Breast epithelium (tissue), 4 donors: ENCODE measurements around the gene PFDN1. TPM values are rescaled to one million over a fixed set of nuclear protein-coding genes. Genes with fewer than 3 reads are reported as not detected.

Experiments used
- DNase-seq, 2 donors: peaks; one replicate each; pipeline ENCODE4 v3.0.0-alpha.2; 2019; ENCODE audit warnings: low spot score in 2 of 2
- H3K27ac ChIP-seq, 2 donors: fragments of 200-600 bp; sonication (generic) in 1 of 2; one replicate each; pipeline ENCODE4 v1.5.1; 2016 to 2019; ENCODE audit warnings: mild to moderate bottlenecking in 1 of 2
- H3K27me3 ChIP-seq, 2 donors: fragments of 200-600 bp; sonication (generic) in 1 of 2; one replicate each; pipeline versions ENCODE4 v1.5.1 to v1.6.0; 2017 to 2019; ENCODE audit warnings: control low read depth in 1 of 2, mild to moderate bottlenecking in 1 of 2
- H3K36me3 ChIP-seq: fragments of 200-600 bp; one replicate; pipeline ENCODE4 v1.5.1; 2019
- H3K4me1 ChIP-seq, 2 donors: fragments of 200-600 bp; sonication (generic); one replicate each; pipeline ENCODE4 v1.5.1; 2016 to 2019; ENCODE audit warnings: control low read depth in 1 of 2
- H3K4me3 ChIP-seq, 3 donors: fragments of 200-600 bp; sonication (generic); 1 replicate in 2 of 3; 2 replicates in 1 of 3; pipeline ENCODE4 v1.5.1; 2016 to 2019; ENCODE audit warnings: mild to moderate bottlenecking in 3 of 3, moderate library complexity in 2 of 3
- H3K9me3 ChIP-seq, 2 donors: fragments of 200-600 bp; sonication (generic) in 1 of 2; one replicate each; pipeline ENCODE4 v1.5.1; 2016 to 2019; ENCODE audit warnings: control low read depth in 1 of 2
- POLR2A ChIP-seq: fragments of 450-650 bp; IDR thresholded peaks from one replicate; pipeline ENCODE4 v1.6.1; 2016; ENCODE audit warnings: antibody characterized with exemption, mild to moderate bottlenecking, moderate library complexity
- POLR2AphosphoS5 ChIP-seq, 3 donors: sonication (generic); formaldehyde crosslinking; IDR thresholded peaks; one replicate each; pipeline ENCODE4 v1.6.1; 2017; ENCODE audit warnings: antibody characterized with exemption in 3 of 3
- intact Hi-C: fragments of 100-400 bp; cut with DNase I; formaldehyde crosslinking; loops from one replicate; pipeline ENCODE4 v1.15.1; 2023; ENCODE audit warnings: low total_unique reads
- total RNA-seq, 3 donors: library from RNA; depleted of rRNA; stranded (reverse); fragments of >200 nt; gene quantifications; one replicate each; pipeline ENCODE4 v1.1.0, GENCODE V29; 2016
- TF ChIP-seq, protein P1 (sequence below), 3 donors: fragments of 450-650 bp; IDR thresholded peaks; one replicate each; pipeline ENCODE4 v1.5.1; 2016 to 2017; ENCODE audit warnings: antibody characterized with exemption in 3 of 3, mild to moderate bottlenecking in 3 of 3, moderate library complexity in 3 of 3

The PFDN1 gene
- total RNA-seq, 3 donors from 2014 or later = 72.2 to 93.4 (median 86.3) TPM

DNA sequence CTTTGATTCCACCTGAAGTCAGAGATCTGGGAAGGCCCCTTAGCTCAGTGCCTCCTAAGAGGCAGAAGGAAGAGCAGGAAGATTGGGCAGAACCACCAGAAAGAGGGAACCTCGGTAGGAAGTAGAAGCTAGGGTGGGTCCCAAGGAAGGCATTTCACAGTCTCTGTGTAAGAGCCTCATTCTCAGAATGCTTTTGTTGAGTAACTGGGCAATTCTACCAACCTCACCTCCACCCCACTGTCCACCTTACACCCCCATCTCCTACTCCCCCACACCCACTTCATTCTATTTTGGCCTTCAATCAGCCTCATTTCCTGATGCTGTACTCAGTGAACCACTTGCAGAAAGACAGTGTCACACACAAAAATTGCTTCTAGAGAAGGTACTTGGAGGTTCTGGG is 40.0 kb upstream of the PFDN1 start:
- H3K36me3 ChIP-seq = no peaks in the 10 kb centered on the region
- DNase-seq = no peak
- TF ChIP-seq, protein P1, sequence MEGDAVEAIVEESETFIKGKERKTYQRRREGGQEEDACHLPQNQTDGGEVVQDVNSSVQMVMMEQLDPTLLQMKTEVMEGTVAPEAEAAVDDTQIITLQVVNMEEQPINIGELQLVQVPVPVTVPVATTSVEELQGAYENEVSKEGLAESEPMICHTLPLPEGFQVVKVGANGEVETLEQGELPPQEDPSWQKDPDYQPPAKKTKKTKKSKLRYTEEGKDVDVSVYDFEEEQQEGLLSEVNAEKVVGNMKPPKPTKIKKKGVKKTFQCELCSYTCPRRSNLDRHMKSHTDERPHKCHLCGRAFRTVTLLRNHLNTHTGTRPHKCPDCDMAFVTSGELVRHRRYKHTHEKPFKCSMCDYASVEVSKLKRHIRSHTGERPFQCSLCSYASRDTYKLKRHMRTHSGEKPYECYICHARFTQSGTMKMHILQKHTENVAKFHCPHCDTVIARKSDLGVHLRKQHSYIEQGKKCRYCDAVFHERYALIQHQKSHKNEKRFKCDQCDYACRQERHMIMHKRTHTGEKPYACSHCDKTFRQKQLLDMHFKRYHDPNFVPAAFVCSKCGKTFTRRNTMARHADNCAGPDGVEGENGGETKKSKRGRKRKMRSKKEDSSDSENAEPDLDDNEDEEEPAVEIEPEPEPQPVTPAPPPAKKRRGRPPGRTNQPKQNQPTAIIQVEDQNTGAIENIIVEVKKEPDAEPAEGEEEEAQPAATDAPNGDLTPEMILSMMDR (IDR thresholded peaks at IDR 0.05) = no peak
- no peak for TF ChIP-seq POLR2AphosphoS5 (IDR thresholded peaks at IDR 0.05)
- TF ChIP-seq POLR2A = no peak
- H3K27ac ChIP-seq = peak overlapping the region in 1 of 2 donors; percentile 34
- H3K4me3 ChIP-seq = no peak overlapping the region
- H3K4me1 ChIP-seq = peaks cover 0 to 4% of the 10 kb centered on the region in 2 donors
- H3K27me3 ChIP-seq = no peaks in the 10 kb centered on the region
- H3K9me3 ChIP-seq = no peaks in the 10 kb centered on the region
- intact Hi-C loops = no loop called here

DNA sequence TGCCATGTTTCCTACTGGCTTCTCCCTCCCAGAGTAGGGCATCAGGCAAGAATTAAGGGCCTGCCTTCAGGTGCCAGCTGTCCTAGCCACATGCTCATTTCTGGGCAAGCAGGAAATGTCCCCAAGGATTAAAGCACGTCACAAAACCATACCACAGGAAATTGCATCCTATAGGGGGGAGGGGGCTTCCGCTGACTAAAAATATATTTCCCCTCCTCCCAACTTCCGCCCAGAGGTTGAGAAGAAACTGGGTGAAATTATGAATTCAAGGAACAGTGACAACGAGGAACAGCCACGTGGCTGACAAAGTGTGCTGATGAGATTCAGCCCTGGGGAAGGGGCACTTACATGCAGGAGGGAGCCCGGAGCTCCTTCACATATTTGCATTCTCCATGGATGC is 39.4 kb upstream of the PFDN1 start:
- intact Hi-C loops = no loop called here
- H3K27ac ChIP-seq = peak overlapping the region; percentile 34 to 52
- TF ChIP-seq POLR2A = no peak
- TF ChIP-seq, protein P1 (IDR thresholded peaks at IDR 0.05) = no peak
- peak in 2 of 3 donors; percentile 23 to 61 for TF ChIP-seq POLR2AphosphoS5 (IDR thresholded peaks at IDR 0.05)
- H3K36me3 ChIP-seq = no peaks in the 10 kb centered on the region
- H3K4me1 ChIP-seq = peaks cover 0 to 4% of the 10 kb centered on the region in 2 donors
- DNase-seq = no peak
- no peaks in the 10 kb centered on the region for H3K27me3 ChIP-seq
- H3K9me3 ChIP-seq = no peaks in the 10 kb centered on the region
- no peak overlapping the region for H3K4me3 ChIP-seq

DNA sequence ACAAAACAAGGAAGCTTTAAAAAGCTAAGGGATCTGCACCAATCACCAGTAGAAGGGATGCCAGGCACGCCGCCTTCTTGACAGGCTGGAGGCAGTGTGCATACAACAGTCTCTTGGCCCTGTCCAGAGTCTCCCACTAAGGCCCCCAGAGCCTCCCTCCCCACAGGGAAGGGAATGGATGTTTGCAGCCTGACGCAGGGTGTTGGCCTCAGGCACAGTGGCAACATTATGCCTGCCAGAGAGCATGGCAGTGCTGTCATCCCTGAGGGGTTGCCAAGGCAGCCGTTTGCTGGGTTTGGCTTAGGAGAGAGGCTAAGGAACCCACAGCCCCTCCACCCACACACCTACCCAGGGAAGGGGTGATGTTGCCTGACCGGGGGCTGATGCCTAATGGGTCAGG is 38.7 kb upstream of the PFDN1 start:
- intact Hi-C loops = no loop called here
- peak in 1 of 2 donors; percentile 38 for DNase-seq
- no peaks in the 10 kb centered on the region for H3K36me3 ChIP-seq
- peaks cover 0 to 4% of the 10 kb centered on the region in 2 donors for H3K4me1 ChIP-seq
- no peak overlapping the region for H3K4me3 ChIP-seq
- no peaks in the 10 kb centered on the region for H3K27me3 ChIP-seq
- TF ChIP-seq, protein P1 (IDR thresholded peaks at IDR 0.05) = no peak
- no peak for TF ChIP-seq POLR2AphosphoS5 (IDR thresholded peaks at IDR 0.05)
- no peak for TF ChIP-seq POLR2A
- no peaks in the 10 kb centered on the region for H3K9me3 ChIP-seq
- peak overlapping the region; percentile 34 to 52 for H3K27ac ChIP-seq

DNA sequence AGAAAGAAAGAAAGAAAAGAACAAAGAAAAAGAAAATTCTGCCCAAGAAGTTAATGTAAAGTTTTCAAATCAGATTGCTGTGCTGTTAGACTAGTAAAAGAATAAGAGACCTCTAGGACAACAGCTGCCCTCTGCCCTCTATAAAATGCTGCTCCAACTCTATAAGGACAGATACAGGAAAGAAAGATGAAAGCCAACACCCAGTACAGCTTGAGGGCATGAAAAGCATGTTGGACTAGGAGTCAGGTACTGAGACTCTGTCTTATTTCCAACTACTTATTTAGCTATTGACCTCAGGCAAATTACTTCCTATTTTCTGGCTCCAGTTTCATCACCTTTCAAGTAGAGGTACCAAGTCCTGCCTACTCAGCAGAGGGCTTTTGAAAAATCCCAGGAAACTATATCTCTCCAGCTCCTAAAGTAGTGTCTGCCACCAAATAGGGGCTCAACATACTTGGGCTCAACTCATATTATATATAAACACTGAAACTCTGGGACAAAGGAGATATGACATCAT is 37.8 kb upstream of the PFDN1 start:
- peak overlapping the region in 1 of 2 donors; percentile 34 for H3K27ac ChIP-seq
- TF ChIP-seq, protein P1 (IDR thresholded peaks at IDR 0.05) = no peak
- TF ChIP-seq POLR2AphosphoS5 (IDR thresholded peaks at IDR 0.05) = no peak
- no peak for TF ChIP-seq POLR2A
- no peak overlapping the region for H3K4me3 ChIP-seq
- H3K9me3 ChIP-seq = no peaks in the 10 kb centered on the region
- intact Hi-C loops = no loop called here
- peaks cover 0 to 4% of the 10 kb centered on the region in 2 donors for H3K4me1 ChIP-seq
- H3K27me3 ChIP-seq = no peaks in the 10 kb centered on the region
- no peaks in the 10 kb centered on the region for H3K36me3 ChIP-seq
- no peak for DNase-seq

DNA sequence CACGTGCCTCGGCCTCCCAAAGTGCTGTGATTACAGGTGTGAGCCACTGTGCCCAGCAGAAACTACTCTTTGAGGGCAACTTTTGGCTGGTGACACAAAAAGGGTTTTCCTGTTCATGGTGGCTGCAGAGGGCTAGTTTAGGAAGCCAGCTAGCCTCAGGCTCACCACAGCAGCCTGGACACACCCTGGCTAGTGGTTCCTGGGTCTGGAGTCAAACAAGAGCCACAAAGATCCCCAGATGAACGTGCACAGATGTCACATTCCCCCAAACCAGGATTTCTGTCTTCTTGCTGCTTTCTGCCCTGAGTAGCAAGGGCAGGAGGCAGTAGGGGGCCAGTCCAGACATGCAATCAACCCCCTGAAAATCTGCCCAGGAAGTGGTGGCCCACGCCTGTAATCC is 36.7 kb upstream of the PFDN1 start:
- Histone ChIP-seq H3K4me3 (no peak overlapping the region), H3K36me3 (no peaks in the 10 kb centered on the region), H3K27me3 (no peaks in the 10 kb centered on the region), H3K27ac (no peak overlapping the region), H3K9me3 (no peaks in the 10 kb centered on the region), H3K4me1 (peaks cover 0 to under 1% of the 10 kb centered on the region in 2 donors)
- intact Hi-C loops = no loop called here
- no peak for TF ChIP-seq POLR2AphosphoS5 (IDR thresholded peaks at IDR 0.05)
- TF ChIP-seq, protein P1 (IDR thresholded peaks at IDR 0.05) = no peak
- TF ChIP-seq POLR2A = no peak
- no peak for DNase-seq
